Measurements from ENCODE around the gene HMCES. TPM values are rescaled to one million over a fixed set of nuclear protein-coding genes. Genes with fewer than 3 reads are reported as not detected.

HMCES gene
- total RNA-seq, 1 donor from 2014 or later, result 29.6 TPM

GRCh38 chr3:129313415-129313664 is 34.7 kb downstream of the HMCES start:
- H3K36me3 Mint-ChIP-seq, result no peaks in the 10 kb centered on the region
- no peak for TF ChIP-seq CTCF (IDR thresholded peaks at IDR 0.05; ENCODE audit: unreplicated experiment)
- peak overlapping the region; percentile 89 for H3K4me3 Mint-ChIP-seq
- no peaks in the 10 kb centered on the region for H3K27me3 Mint-ChIP-seq (ENCODE audit: low read depth)
- H3K9me3 Mint-ChIP-seq, result no peaks in the 10 kb centered on the region
- DNase-seq (ENCODE audit: low spot score in 2 of 2, unreplicated experiment in 2 of 2), result no peak
- H3K4me1 Mint-ChIP-seq, result peaks cover 14% of the 10 kb centered on the region
- no peak overlapping the region for H3K27ac Mint-ChIP-seq

GRCh38 chr3:129313665-129314385 is 35.2 kb downstream of the HMCES start:
- H3K4me1 Mint-ChIP-seq, result peaks cover 14% of the 10 kb centered on the region
- no peaks in the 10 kb centered on the region for H3K27me3 Mint-ChIP-seq (ENCODE audit: low read depth)
- H3K9me3 Mint-ChIP-seq, result no peaks in the 10 kb centered on the region
- H3K36me3 Mint-ChIP-seq, result peaks cover 3% of the 10 kb centered on the region
- TF ChIP-seq CTCF (IDR thresholded peaks at IDR 0.05; ENCODE audit: unreplicated experiment), result no peak
- peak overlapping the region; percentile 89 for H3K4me3 Mint-ChIP-seq
- DNase-seq (ENCODE audit: low spot score in 2 of 2, unreplicated experiment in 2 of 2), result no peak
- peak overlapping the region; percentile 74 for H3K27ac Mint-ChIP-seq

GRCh38 chr3:129314386-129315222 is 35.9 kb downstream of the HMCES start:
- H3K9me3 Mint-ChIP-seq, result no peaks in the 10 kb centered on the region
- peak overlapping the region; percentile 89 for H3K27ac Mint-ChIP-seq
- H3K36me3 Mint-ChIP-seq, result peaks cover 3% of the 10 kb centered on the region
- DNase-seq (ENCODE audit: low spot score in 2 of 2, unreplicated experiment in 2 of 2), result peak; percentile 73 to 85
- no peak for TF ChIP-seq CTCF (IDR thresholded peaks at IDR 0.05; ENCODE audit: unreplicated experiment)
- H3K4me3 Mint-ChIP-seq, result peak overlapping the region; percentile 89
- H3K27me3 Mint-ChIP-seq (ENCODE audit: low read depth), result no peaks in the 10 kb centered on the region
- H3K4me1 Mint-ChIP-seq, result peaks cover 14% of the 10 kb centered on the region

GRCh38 chr3:129315223-129315997 is 36.7 kb downstream of the HMCES start:
- peak overlapping the region; percentile 88 for H3K27ac Mint-ChIP-seq
- H3K9me3 Mint-ChIP-seq, result no peaks in the 10 kb centered on the region
- peak overlapping the region; percentile 89 for H3K4me3 Mint-ChIP-seq
- H3K36me3 Mint-ChIP-seq, result peaks cover 3% of the 10 kb centered on the region
- H3K4me1 Mint-ChIP-seq, result peaks cover 14% of the 10 kb centered on the region
- no peak for TF ChIP-seq CTCF (IDR thresholded peaks at IDR 0.05; ENCODE audit: unreplicated experiment)
- H3K27me3 Mint-ChIP-seq (ENCODE audit: low read depth), result no peaks in the 10 kb centered on the region
- peak in 1 of 2 experiments; percentile 58 for DNase-seq (ENCODE audit: low spot score in 2 of 2, unreplicated experiment in 2 of 2)

- no peaks in the 10 kb centered on the region for H3K27me3 Mint-ChIP-seq (ENCODE audit: low read depth)
- no peak for DNase-seq (ENCODE audit: low spot score in 2 of 2, unreplicated experiment in 2 of 2)
- no peak for TF ChIP-seq CTCF (IDR thresholded peaks at IDR 0.05; ENCODE audit: unreplicated experiment)
- H3K4me1 Mint-ChIP-seq, result peaks cover 14% of the 10 kb centered on the region
- no peaks in the 10 kb centered on the region for H3K9me3 Mint-ChIP-seq
- peak overlapping the region; percentile 83 for H3K27ac Mint-ChIP-seq
- H3K36me3 Mint-ChIP-seq, result peaks cover 3% of the 10 kb centered on the region
- H3K4me3 Mint-ChIP-seq, result peak overlapping the region; percentile 89
These were observed 37.3 kb downstream of the HMCES start for GRCh38 chr3:129315998-129316247.
